ENCODE results near the gene ABHD17C. TPM values are rescaled to one million over a fixed set of nuclear protein-coding genes. Genes with fewer than 3 reads are reported as not detected.

The ABHD17C gene
- total and polyA plus RNA-seq, 5 donors from 2014 or later: 0.32 to 1.4 (median 0.85) TPM

DNA sequence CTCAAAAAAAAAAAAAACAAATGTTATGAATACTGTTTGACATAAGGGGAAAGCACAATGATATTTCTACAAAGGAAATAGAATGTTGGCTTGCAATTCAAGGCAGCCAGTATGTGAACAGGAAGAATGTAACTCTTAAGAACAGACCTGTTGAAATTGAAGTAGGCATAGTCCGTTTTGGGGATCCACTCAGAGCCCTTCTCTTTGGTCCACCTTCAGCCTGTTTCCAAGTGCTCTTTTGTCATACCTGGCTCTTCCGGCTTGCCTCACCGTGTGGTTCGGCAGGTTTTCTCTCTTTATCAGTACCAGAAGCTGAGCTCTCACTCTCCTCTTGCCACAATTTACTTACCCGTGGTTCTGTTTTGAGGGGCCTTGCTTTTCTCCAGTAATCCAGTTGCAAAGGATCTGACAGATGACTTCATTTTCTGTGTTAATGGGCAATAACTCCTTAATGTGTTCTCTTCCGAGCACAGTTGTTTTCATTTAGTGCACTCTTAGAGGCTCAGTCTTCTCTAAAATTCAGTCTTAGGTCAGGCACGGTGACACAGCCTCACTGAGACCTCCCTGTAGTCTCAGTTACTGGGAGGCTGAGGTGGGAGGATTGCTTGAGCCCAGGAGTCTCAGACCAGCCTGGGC is 6.7 kb downstream of the ABHD17C start:
- H3K4me3 ChIP-seq (ENCODE audit: low read depth, low read length): no peak overlapping the region
- H3K9me3 ChIP-seq (ENCODE audit: control insufficient read depth in 2 of 2, low read length in 2 of 2): no peaks in the 10 kb centered on the region
- peaks cover under 1% of the 10 kb centered on the region for H3K4me1 ChIP-seq (ENCODE audit: control insufficient read depth, insufficient read depth, low read length, poor library complexity, severe bottlenecking)
- H3K27ac ChIP-seq (ENCODE audit: insufficient read depth, low read length, poor library complexity, severe bottlenecking): no peak overlapping the region
- Mint-ChIP-seq H3K4me1 (peaks cover 0 to 6% (median 4%) of the 10 kb centered on the region in 4 donors), H3K36me3 (no peaks in the 10 kb centered on the region), H3K27me3 (peaks cover 10% of the 10 kb centered on the region), H3K9me3 (peaks cover 0 to 4% (median 0%) of the 10 kb centered on the region in 7 donors), H3K4me3 (no peak overlapping the region), H3K27ac (no peak overlapping the region)
- DNase-seq: no peak
- ATAC-seq (ENCODE audit: low read depth in 2 of 2): no peak
- no peaks in the 10 kb centered on the region for H3K27me3 ChIP-seq (ENCODE audit: control insufficient read depth, insufficient read depth, low read length)
- H3K36me3 ChIP-seq (ENCODE audit: control insufficient read depth, insufficient read depth, low read length): no peaks in the 10 kb centered on the region

DNA sequence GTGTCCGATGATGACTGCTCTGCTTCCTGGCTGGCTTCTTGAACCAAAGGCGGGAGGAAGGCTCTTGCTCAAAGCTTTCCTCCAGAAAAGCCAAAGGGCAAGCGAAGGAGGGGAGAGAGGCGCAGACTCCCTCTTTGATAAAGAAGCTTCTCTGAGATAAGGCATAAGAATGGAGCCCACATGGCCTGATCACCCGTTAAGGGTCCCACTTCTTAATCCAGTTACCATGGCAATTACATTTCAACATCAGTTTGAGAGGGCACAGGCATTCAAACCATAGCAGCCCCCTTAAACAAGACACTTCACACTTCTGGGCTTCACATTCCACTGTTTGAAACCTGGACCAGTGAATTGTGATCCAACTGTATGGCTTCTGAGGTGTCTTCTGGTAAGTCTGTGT is 8.0 kb downstream of the ABHD17C start:
- ATAC-seq (ENCODE audit: low read depth in 2 of 2): no peak

DNA sequence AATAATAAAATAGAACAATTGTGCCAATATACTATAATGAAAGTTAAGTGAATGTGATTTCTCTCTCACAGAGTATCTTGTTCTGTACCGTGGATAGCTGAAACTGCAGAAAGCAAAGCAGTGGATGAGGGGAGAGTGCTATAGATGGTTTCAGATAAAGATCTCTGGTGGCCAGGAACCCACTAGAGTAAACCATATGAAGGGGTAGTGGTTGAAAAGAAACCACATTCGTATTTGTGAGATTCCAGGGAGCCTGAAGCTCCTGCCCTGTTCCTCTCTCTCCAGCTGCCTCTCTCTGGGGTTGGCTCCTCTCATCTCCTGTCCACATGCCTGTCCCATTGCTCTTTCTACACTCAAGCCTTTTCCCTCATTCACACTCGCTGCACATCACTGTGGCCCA is 8.9 kb downstream of the ABHD17C start:
- H3K27ac Mint-ChIP-seq: no peak overlapping the region
- peaks cover 0 to 2% (median 0%) of the 10 kb centered on the region in 4 donors for H3K4me1 Mint-ChIP-seq
- no peak overlapping the region for H3K4me3 Mint-ChIP-seq
- H3K27me3 Mint-ChIP-seq: peaks cover 6% of the 10 kb centered on the region
- ATAC-seq (ENCODE audit: low read depth in 2 of 2) (no peak), DNase-seq (no peak)
- no peaks in the 10 kb centered on the region for H3K36me3 Mint-ChIP-seq
- H3K9me3 Mint-ChIP-seq: no peaks in the 10 kb centered on the region
- H3K27ac ChIP-seq (ENCODE audit: insufficient read depth, low read length, poor library complexity, severe bottlenecking): no peak overlapping the region
- H3K4me1 ChIP-seq (ENCODE audit: control insufficient read depth, insufficient read depth, low read length, poor library complexity, severe bottlenecking): no peaks in the 10 kb centered on the region
- H3K4me3 ChIP-seq (ENCODE audit: low read depth, low read length): no peak overlapping the region
- H3K27me3 ChIP-seq (ENCODE audit: control insufficient read depth, insufficient read depth, low read length): no peaks in the 10 kb centered on the region
- no peaks in the 10 kb centered on the region for H3K9me3 ChIP-seq (ENCODE audit: control insufficient read depth in 2 of 2, low read length in 2 of 2)
- no peaks in the 10 kb centered on the region for H3K36me3 ChIP-seq (ENCODE audit: control insufficient read depth, insufficient read depth, low read length)

More for the DNA sequence above, 8.0 kb downstream of the ABHD17C start:
- H3K36me3 Mint-ChIP-seq: no peaks in the 10 kb centered on the region
- peaks cover 0 to 5% (median 0%) of the 10 kb centered on the region in 4 donors for H3K4me1 Mint-ChIP-seq
- Histone ChIP-seq H3K4me1 (ENCODE audit: control insufficient read depth, insufficient read depth, low read length, poor library complexity, severe bottlenecking) (no peaks in the 10 kb centered on the region), H3K4me3 (ENCODE audit: low read depth, low read length) (no peak overlapping the region), H3K27ac (ENCODE audit: insufficient read depth, low read length, poor library complexity, severe bottlenecking) (no peak overlapping the region), H3K9me3 (ENCODE audit: control insufficient read depth in 2 of 2, low read length in 2 of 2) (no peaks in the 10 kb centered on the region), H3K27me3 (ENCODE audit: control insufficient read depth, insufficient read depth, low read length) (no peaks in the 10 kb centered on the region), H3K36me3 (ENCODE audit: control insufficient read depth, insufficient read depth, low read length) (no peaks in the 10 kb centered on the region)
- peaks cover 0 to 4% (median 0%) of the 10 kb centered on the region in 7 donors for H3K9me3 Mint-ChIP-seq
- DNase-seq: no peak
- H3K4me3 Mint-ChIP-seq: no peak overlapping the region
- peaks cover 6% of the 10 kb centered on the region for H3K27me3 Mint-ChIP-seq
- H3K27ac Mint-ChIP-seq: no peak overlapping the region

DNA sequence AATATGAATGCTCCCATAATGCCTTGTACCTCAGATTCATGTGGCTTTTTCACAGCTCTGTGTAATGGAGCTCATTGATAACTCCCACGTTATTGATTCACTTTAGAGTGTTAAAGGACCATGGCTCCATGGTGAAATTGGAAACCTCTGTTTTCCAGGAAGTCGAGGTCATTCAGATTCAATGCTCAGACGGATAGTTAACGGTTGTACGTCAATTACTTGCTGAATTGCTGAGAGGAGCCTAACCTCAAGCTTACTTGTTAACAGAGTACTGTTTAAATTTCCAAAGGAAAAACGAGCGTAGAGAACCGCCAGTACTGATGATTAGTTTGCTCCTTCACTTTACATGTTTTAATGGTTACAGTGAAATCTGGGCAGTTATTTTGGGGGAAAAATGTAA is 11.1 kb downstream of the ABHD17C start:
- H3K9me3 ChIP-seq (ENCODE audit: control insufficient read depth in 2 of 2, low read length in 2 of 2): no peaks in the 10 kb centered on the region
- H3K36me3 Mint-ChIP-seq: no peaks in the 10 kb centered on the region
- no peak for DNase-seq
- H3K9me3 Mint-ChIP-seq: no peaks in the 10 kb centered on the region
- H3K27ac ChIP-seq (ENCODE audit: insufficient read depth, low read length, poor library complexity, severe bottlenecking): no peak overlapping the region
- no peaks in the 10 kb centered on the region for H3K4me1 ChIP-seq (ENCODE audit: control insufficient read depth, insufficient read depth, low read length, poor library complexity, severe bottlenecking)
- H3K27me3 ChIP-seq (ENCODE audit: control insufficient read depth, insufficient read depth, low read length): no peaks in the 10 kb centered on the region
- H3K4me3 Mint-ChIP-seq: no peak overlapping the region
- peak overlapping the region in 1 of 3 donors; percentile 80 for H3K27ac Mint-ChIP-seq
- ATAC-seq (ENCODE audit: low read depth in 2 of 2): no peak
- peaks cover 0 to 2% (median 0%) of the 10 kb centered on the region in 4 donors for H3K4me1 Mint-ChIP-seq
- H3K36me3 ChIP-seq (ENCODE audit: control insufficient read depth, insufficient read depth, low read length): no peaks in the 10 kb centered on the region
- H3K4me3 ChIP-seq (ENCODE audit: low read depth, low read length): no peak overlapping the region
- no peaks in the 10 kb centered on the region for H3K27me3 Mint-ChIP-seq

DNA sequence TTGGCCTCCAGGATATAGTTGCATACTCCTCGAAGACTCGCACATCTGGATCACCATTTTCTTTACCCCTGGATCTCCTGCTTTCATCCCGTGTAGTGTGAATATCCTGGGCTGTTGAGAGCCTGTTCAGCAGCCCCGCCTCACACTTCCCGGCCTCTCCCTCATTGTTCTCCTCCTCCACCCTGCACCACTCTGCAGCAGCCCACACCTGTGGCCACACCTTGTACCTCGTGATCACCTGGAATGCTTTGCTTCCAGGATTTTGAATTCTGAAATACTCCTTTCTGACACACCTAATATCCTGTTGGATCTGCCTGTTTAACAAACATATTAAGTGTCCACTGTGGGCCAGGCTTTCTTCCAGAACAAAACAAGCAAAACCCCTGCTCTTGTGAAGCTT is 14.4 kb downstream of the ABHD17C start:
- Histone ChIP-seq H3K36me3 (ENCODE audit: control insufficient read depth, insufficient read depth, low read length) (no peaks in the 10 kb centered on the region), H3K4me3 (ENCODE audit: low read depth, low read length) (no peak overlapping the region), H3K27ac (ENCODE audit: insufficient read depth, low read length, poor library complexity, severe bottlenecking) (no peak overlapping the region), H3K4me1 (ENCODE audit: control insufficient read depth, insufficient read depth, low read length, poor library complexity, severe bottlenecking) (no peaks in the 10 kb centered on the region), H3K27me3 (ENCODE audit: control insufficient read depth, insufficient read depth, low read length) (no peaks in the 10 kb centered on the region), H3K9me3 (ENCODE audit: control insufficient read depth in 2 of 2, low read length in 2 of 2) (no peaks in the 10 kb centered on the region)
- DNase-seq (no peak), ATAC-seq (ENCODE audit: low read depth in 2 of 2) (no peak)
- Mint-ChIP-seq H3K4me3 (no peak overlapping the region), H3K4me1 (peaks cover 0 to 2% (median 0%) of the 10 kb centered on the region in 4 donors), H3K36me3 (no peaks in the 10 kb centered on the region), H3K9me3 (no peaks in the 10 kb centered on the region), H3K27me3 (no peaks in the 10 kb centered on the region), H3K27ac (no peak overlapping the region)

DNA sequence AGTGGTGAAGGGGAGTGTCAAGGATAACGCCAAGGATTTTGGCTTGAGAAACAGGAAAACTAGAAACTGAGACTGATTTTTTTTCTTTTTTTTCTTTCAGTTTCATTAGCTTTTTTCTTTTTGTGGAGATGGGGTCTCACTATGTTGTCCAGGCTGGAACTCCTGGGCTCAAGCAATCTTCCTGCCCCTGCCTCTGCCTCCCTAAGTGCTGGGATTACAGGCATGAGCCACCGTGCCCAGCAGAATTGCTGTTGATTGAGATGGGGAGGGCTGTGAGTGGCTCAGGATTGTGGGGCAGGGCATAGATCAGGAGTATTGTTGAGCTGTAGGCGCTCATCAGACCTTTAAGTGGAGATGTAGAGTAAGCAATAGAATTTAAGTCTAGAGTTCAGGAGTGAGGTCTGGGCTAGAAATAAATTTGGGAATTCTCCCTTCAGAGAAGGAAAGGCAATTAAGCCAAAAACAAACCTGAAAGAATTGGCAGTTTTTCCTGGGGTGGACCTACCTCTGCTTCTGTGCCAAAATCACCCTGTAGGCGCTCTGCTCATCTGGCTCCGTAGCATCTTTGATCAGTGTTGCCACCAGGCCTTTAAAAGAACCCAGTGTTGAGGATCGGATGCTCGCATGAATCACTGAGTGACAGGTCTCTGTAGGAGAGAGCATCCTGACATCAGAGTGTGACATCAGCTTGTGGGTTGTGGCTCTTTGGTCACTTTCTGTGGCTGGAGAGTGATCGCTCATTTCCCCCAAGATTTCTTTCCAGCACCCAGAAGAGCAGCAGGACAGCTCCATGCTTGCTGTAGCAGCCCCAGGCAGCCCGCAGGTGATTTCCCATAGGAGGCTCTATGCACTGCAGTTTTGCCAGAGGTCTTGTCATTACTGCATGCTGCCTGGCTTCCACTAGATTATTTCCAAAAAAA is 15.8 kb downstream of the ABHD17C start:
- Mint-ChIP-seq H3K4me3 (no peak overlapping the region), H3K27ac (no peak overlapping the region), H3K9me3 (no peaks in the 10 kb centered on the region), H3K36me3 (no peaks in the 10 kb centered on the region), H3K27me3 (no peaks in the 10 kb centered on the region), H3K4me1 (peaks cover 0 to 2% (median 0%) of the 10 kb centered on the region in 4 donors)
- Histone ChIP-seq H3K36me3 (ENCODE audit: control insufficient read depth, insufficient read depth, low read length) (no peaks in the 10 kb centered on the region), H3K27me3 (ENCODE audit: control insufficient read depth, insufficient read depth, low read length) (no peaks in the 10 kb centered on the region), H3K9me3 (ENCODE audit: control insufficient read depth in 2 of 2, low read length in 2 of 2) (no peaks in the 10 kb centered on the region), H3K27ac (ENCODE audit: insufficient read depth, low read length, poor library complexity, severe bottlenecking) (no peak overlapping the region), H3K4me1 (ENCODE audit: control insufficient read depth, insufficient read depth, low read length, poor library complexity, severe bottlenecking) (no peaks in the 10 kb centered on the region), H3K4me3 (ENCODE audit: low read depth, low read length) (no peak overlapping the region)
- no peak for DNase-seq
- ATAC-seq (ENCODE audit: low read depth in 2 of 2): no peak

DNA sequence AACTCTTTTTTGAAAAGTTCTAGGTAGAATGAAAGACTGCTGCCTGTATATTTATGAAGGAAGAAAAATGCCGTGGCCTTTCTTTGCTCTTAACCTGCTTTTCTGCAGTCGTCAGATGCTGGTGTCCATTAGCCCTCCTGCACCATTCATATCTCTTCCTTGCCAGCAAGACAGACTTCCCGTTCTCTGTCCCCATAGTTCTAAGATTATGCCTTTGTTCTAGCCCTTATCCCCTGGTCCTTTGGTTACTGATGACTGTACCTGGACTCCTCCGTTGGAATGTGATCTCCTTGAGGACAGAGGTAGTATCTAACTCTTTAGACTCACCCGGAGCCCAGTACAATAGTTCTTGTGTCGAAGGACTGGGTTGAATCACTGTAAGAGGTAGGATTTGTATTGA is 16.8 kb downstream of the ABHD17C start:
- Mint-ChIP-seq H3K4me3 (no peak overlapping the region), H3K4me1 (peaks cover 0 to 2% (median 0%) of the 10 kb centered on the region in 4 donors), H3K36me3 (no peaks in the 10 kb centered on the region), H3K27ac (no peak overlapping the region), H3K9me3 (no peaks in the 10 kb centered on the region), H3K27me3 (no peaks in the 10 kb centered on the region)
- H3K4me3 ChIP-seq (ENCODE audit: low read depth, low read length): no peak overlapping the region
- no peak overlapping the region for H3K27ac ChIP-seq (ENCODE audit: insufficient read depth, low read length, poor library complexity, severe bottlenecking)
- DNase-seq (no peak), ATAC-seq (ENCODE audit: low read depth in 2 of 2) (no peak)
- no peaks in the 10 kb centered on the region for H3K4me1 ChIP-seq (ENCODE audit: control insufficient read depth, insufficient read depth, low read length, poor library complexity, severe bottlenecking)
- H3K9me3 ChIP-seq (ENCODE audit: control insufficient read depth in 2 of 2, low read length in 2 of 2): no peaks in the 10 kb centered on the region
- H3K36me3 ChIP-seq (ENCODE audit: control insufficient read depth, insufficient read depth, low read length): no peaks in the 10 kb centered on the region
- no peaks in the 10 kb centered on the region for H3K27me3 ChIP-seq (ENCODE audit: control insufficient read depth, insufficient read depth, low read length)
